ENCODE measurements around the gene CNTN5. TPM values are rescaled to one million over a fixed set of nuclear protein-coding genes. Genes with fewer than 3 reads are reported as not detected.
A peak's percentile ranks its signal among the peaks of the same experiment; 100 is the strongest.

The CNTN5 gene
- total RNA-seq, 1 experiment from 2014 or later = not detected

- no peaks in the 10 kb centered on the region for H3K9me3 ChIP-seq (ENCODE audit: low read length)
- POLR2A ChIA-PET (ENCODE audit: unreplicated experiment) = no interaction called here
- no peaks in the 10 kb centered on the region for H4K20me1 ChIP-seq (ENCODE audit: low read length)
- H3K9me2 ChIP-seq (replicated peaks; ENCODE audit: low read length) = no peaks in the 10 kb centered on the region
- intact Hi-C loops (cut with micrococcal nuclease) = no loop called here
- H2AFZ ChIP-seq (ENCODE audit: low read length) = no peak overlapping the region
- peak overlapping the region; percentile 18; the same call in 1 of the 2 replicates for H3K4me2 ChIP-seq (ENCODE audit: low read length)
- H3K36me3 ChIP-seq (ENCODE audit: low read depth, low read length) = no peaks in the 10 kb centered on the region
- no peaks in the 10 kb centered on the region for H3K27me3 ChIP-seq (ENCODE audit: low read length)
- no peak overlapping the region for H3K4me3 ChIP-seq (ENCODE audit: low read length)
- peak; percentile 59 for ATAC-seq
- no peaks in the 10 kb centered on the region for H3K79me2 ChIP-seq (ENCODE audit: low read length)
- no peak for TF ChIP-seq EZH2 (IDR thresholded peaks at IDR 0.05; ENCODE audit: low read length, unreplicated experiment)
- no peak for DNase-seq
- no TSS peak for BruUV-seq (replicated peaks)
- no peak overlapping the region for H3K27ac ChIP-seq (ENCODE audit: low read length)
- H3K4me1 ChIP-seq (ENCODE audit: insufficient read depth, low read length) = peaks cover 14% of the 10 kb centered on the region
- no peaks in the 10 kb centered on the region for H3F3A ChIP-seq (ENCODE audit: low read length, unreplicated experiment)
- CTCF ChIA-PET = no interaction called here
- H3K9ac ChIP-seq (ENCODE audit: low read length) = no peak overlapping the region
These were observed 331.9 kb downstream of the CNTN5 start for GRCh38 chr11:99352642-99353041.

DNA sequence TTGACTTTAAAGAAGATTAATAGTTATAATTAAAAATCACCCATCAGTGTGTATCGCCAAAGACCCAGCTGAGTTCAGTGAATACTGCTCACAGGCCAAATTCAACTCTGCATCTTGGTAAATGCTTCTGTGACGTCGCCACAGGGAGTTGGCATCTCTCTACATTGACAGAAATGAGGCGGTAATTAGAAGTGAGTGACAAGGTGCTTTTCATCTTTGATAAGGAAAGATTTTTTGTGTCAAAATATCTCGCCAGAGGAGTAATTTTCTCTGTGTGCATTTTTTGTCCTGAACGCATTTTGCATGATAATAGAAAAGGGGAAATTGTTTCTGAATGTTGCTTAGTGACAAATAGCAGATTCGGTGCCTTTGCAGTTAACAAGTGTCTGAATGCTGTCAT is 345.8 kb downstream of the CNTN5 start:
- Histone ChIP-seq H3K4me3 (ENCODE audit: low read length) (no peak overlapping the region), H3K4me2 (ENCODE audit: low read length) (no peak overlapping the region), H2AFZ (ENCODE audit: low read length) (no peak overlapping the region), H3K79me2 (ENCODE audit: low read length) (no peaks in the 10 kb centered on the region), H3K9ac (ENCODE audit: low read length) (no peak overlapping the region), H4K20me1 (ENCODE audit: low read length) (no peaks in the 10 kb centered on the region), H3K9me3 (ENCODE audit: low read length) (no peaks in the 10 kb centered on the region), H3K9me2 (replicated peaks; ENCODE audit: low read length) (no peaks in the 10 kb centered on the region), H3K27ac (ENCODE audit: low read length) (no peak overlapping the region), H3F3A (ENCODE audit: low read length, unreplicated experiment) (no peaks in the 10 kb centered on the region), H3K36me3 (ENCODE audit: low read depth, low read length) (no peaks in the 10 kb centered on the region), H3K27me3 (ENCODE audit: low read length) (no peaks in the 10 kb centered on the region), H3K4me1 (ENCODE audit: insufficient read depth, low read length) (0 out of 2 replicates have a peak, but pooled peaks cover 5% of the 10 kb centered on the region)
- intact Hi-C loops (cut with micrococcal nuclease) = no loop called here
- no peak for TF ChIP-seq EZH2phosphoT487 (IDR thresholded peaks at IDR 0.05; ENCODE audit: borderline replicate concordance, low read length)
- TF ChIP-seq, protein P1, sequence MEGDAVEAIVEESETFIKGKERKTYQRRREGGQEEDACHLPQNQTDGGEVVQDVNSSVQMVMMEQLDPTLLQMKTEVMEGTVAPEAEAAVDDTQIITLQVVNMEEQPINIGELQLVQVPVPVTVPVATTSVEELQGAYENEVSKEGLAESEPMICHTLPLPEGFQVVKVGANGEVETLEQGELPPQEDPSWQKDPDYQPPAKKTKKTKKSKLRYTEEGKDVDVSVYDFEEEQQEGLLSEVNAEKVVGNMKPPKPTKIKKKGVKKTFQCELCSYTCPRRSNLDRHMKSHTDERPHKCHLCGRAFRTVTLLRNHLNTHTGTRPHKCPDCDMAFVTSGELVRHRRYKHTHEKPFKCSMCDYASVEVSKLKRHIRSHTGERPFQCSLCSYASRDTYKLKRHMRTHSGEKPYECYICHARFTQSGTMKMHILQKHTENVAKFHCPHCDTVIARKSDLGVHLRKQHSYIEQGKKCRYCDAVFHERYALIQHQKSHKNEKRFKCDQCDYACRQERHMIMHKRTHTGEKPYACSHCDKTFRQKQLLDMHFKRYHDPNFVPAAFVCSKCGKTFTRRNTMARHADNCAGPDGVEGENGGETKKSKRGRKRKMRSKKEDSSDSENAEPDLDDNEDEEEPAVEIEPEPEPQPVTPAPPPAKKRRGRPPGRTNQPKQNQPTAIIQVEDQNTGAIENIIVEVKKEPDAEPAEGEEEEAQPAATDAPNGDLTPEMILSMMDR (conservative IDR thresholded peaks at IDR 0.05; ENCODE audit: low read depth, low read length) = no peak
- no peak for TF ChIP-seq EZH2 (IDR thresholded peaks at IDR 0.05; ENCODE audit: low read length, unreplicated experiment)
- ChIA-PET CTCF (no interaction called here), POLR2A (ENCODE audit: unreplicated experiment) (no interaction called here)
- ATAC-seq (no peak), DNase-seq (no peak)
- BruUV-seq (replicated peaks) = no TSS peak

DNA sequence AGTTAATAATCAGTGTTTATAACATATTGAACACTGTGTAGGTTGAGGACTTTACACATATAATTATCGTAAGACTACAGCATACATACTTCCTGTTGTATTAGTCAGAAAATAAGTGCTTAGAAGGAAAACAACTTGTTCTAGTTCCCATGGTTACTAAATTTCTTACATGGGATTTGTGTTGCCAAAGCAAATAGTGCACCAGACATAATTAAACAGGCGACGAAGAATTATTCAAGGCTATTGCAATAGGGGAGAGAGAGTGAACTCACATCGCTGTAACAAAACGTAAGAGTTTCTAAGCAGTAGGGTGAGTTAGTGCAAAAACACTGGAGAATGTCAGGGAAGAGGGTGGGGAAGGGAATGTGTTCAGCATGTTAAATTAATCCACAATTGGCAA is 347.8 kb downstream of the CNTN5 start:
- ATAC-seq = peak; percentile 21; the same call in 1 of the 2 replicates

More for the DNA sequence above, 347.8 kb downstream of the CNTN5 start:
- CTCF ChIA-PET = no interaction called here
- POLR2A ChIA-PET (ENCODE audit: unreplicated experiment) = no interaction called here
- Histone ChIP-seq H3K27ac (ENCODE audit: low read length) (no peak overlapping the region), H3K4me2 (ENCODE audit: low read length) (no peak overlapping the region), H3K9ac (ENCODE audit: low read length) (no peak overlapping the region), H4K20me1 (ENCODE audit: low read length) (no peaks in the 10 kb centered on the region), H3K4me3 (ENCODE audit: low read length) (no peak overlapping the region), H3K4me1 (ENCODE audit: insufficient read depth, low read length) (0 out of 2 replicates have a peak, but pooled peaks cover 5% of the 10 kb centered on the region), H3F3A (ENCODE audit: low read length, unreplicated experiment) (no peaks in the 10 kb centered on the region), H3K79me2 (ENCODE audit: low read length) (no peaks in the 10 kb centered on the region), H3K27me3 (ENCODE audit: low read length) (no peaks in the 10 kb centered on the region), H3K36me3 (ENCODE audit: low read depth, low read length) (no peaks in the 10 kb centered on the region), H3K9me3 (ENCODE audit: low read length) (no peaks in the 10 kb centered on the region), H2AFZ (ENCODE audit: low read length) (no peak overlapping the region), H3K9me2 (replicated peaks; ENCODE audit: low read length) (no peaks in the 10 kb centered on the region)
- peak; percentile 21 for DNase-seq
- BruUV-seq (replicated peaks) = no TSS peak
- TF ChIP-seq EZH2phosphoT487 (IDR thresholded peaks at IDR 0.05; ENCODE audit: borderline replicate concordance, low read length) (no peak), EZH2 (IDR thresholded peaks at IDR 0.05; ENCODE audit: low read length, unreplicated experiment) (no peak)
- TF ChIP-seq, protein P1 (conservative IDR thresholded peaks at IDR 0.05; ENCODE audit: low read depth, low read length) = no peak
- intact Hi-C loops (cut with micrococcal nuclease) = no loop called here
